Breast epithelium (tissue), 3 donors: ENCODE results near the gene TSPAN4.

Source experiments
- CTCF ChIP-seq, 3 donors: fragments of 450-650 bp; IDR thresholded peaks; one replicate each; pipeline ENCODE4 v1.5.1; 2016 to 2017; ENCODE audit warnings: antibody characterized with exemption in 3 of 3, mild to moderate bottlenecking in 3 of 3, moderate library complexity in 3 of 3
- POLR2A ChIP-seq: fragments of 450-650 bp; IDR thresholded peaks from one replicate; pipeline ENCODE4 v1.6.1; 2016; ENCODE audit warnings: antibody characterized with exemption, mild to moderate bottlenecking, moderate library complexity

GRCh38 chr11:886568-886967 lies 43.9 kb downstream of the TSPAN4 start:
- no peak for TF ChIP-seq POLR2A
- TF ChIP-seq CTCF (IDR thresholded peaks at IDR 0.05) = no peak
